K562 (cell line): ENCODE results near the gene SV2C. TPM values are rescaled to one million over a fixed set of nuclear protein-coding genes. Genes with fewer than 3 reads are reported as not detected.

Source experiments
- C11orf30 ChIP-seq: fragments of 450-650 bp; IDR thresholded peaks from 2 replicates; pipeline ENCODE4 v1.6.1; 2016; ENCODE audit warnings: low read depth, mild to moderate bottlenecking
- CLOCK ChIP-seq: fragments of 250-450 bp; sonication (Bioruptor Pico); IDR thresholded peaks from 2 replicates; pipeline ENCODE4 v1.4.0; 2020; ENCODE audit warnings: mild to moderate bottlenecking, moderate library complexity, borderline replicate concordance
- CTBP1 ChIP-seq: fragments of 450-650 bp; IDR thresholded peaks from 2 replicates; pipeline ENCODE4 v1.6.1; 2016; ENCODE audit warnings: borderline replicate concordance
- CTCF ChIP-seq, 3 experiments: IDR thresholded peaks in 2 of 3; conservative IDR thresholded peaks in 1 of 3; 2 replicates each; pipeline ENCODE4 v1.5.1; 2011 to 2012; ENCODE audit warnings: low read length in 3 of 3, mild to moderate bottlenecking in 3 of 3, control low read depth in 2 of 3, improper control_type of control experiment in 1 of 3, inconsistent platforms in 1 of 3, low read depth in 1 of 3, mixed read lengths in 1 of 3, moderate library complexity in 1 of 3; ENCODE audit not compliant: insufficient read depth in 2 of 3
- DEAF1 ChIP-seq: fragments of 450-650 bp; formaldehyde crosslinking; IDR thresholded peaks from 2 replicates; pipeline ENCODE4 v1.4.0; 2020; ENCODE audit warnings: mild to moderate bottlenecking, moderate library complexity
- EP300 ChIP-seq: IDR thresholded peaks from 2 replicates; pipeline ENCODE4 v1.6.1; 2012; ENCODE audit warnings: low read length, improper control_type of control experiment
- MLLT1 ChIP-seq, 2 experiments: fragments of 450-650 bp; IDR thresholded peaks; 2 replicates each; pipeline ENCODE4 v1.6.1; 2016
- NFIX ChIP-seq: fragments of 250-450 bp; sonication (Bioruptor Pico); IDR thresholded peaks from 2 replicates; pipeline ENCODE4 v1.4.0; 2020; ENCODE audit warnings: low read depth, mild to moderate bottlenecking, moderate library complexity
- RBBP5 ChIP-seq: fragments of 200-600 bp; sonication (generic); IDR thresholded peaks from 2 replicates; pipeline ENCODE4 v1.6.1; 2012; ENCODE audit warnings: borderline replicate concordance, mild to moderate bottlenecking, low read length, control low read depth, inconsistent platforms; ENCODE audit not compliant: insufficient read depth, poor library complexity, severe bottlenecking
- SMC3 ChIP-seq: conservative IDR thresholded peaks from 2 replicates; pipeline ENCODE4 v1.6.1; 2011; ENCODE audit warnings: low read depth, low read length, improper control_type of control experiment; ENCODE audit not compliant: insufficient read depth
- TCF3 ChIP-seq: sonication (generic); formaldehyde crosslinking; IDR thresholded peaks from 2 replicates; pipeline ENCODE4 v1.4.0; 2020; ENCODE audit warnings: mild to moderate bottlenecking, missing genetic modification reagents
- TEAD4 ChIP-seq, 2 experiments: sonication (generic) in 1 of 2; formaldehyde crosslinking in 1 of 2; IDR thresholded peaks; 2 replicates each; pipeline versions ENCODE4 v1.6.1 to v1.8.0; 2012 to 2022; ENCODE audit warnings: borderline replicate concordance in 1 of 2, inconsistent platforms in 1 of 2, low read length in 1 of 2, mild to moderate bottlenecking in 1 of 2, missing genetic modification reagents in 1 of 2
- polyA plus RNA-seq, 8 experiments: library from polyadenylated mRNA; depleted of rRNA in 4 of 8; stranded (reverse) in 5 of 8; unstranded in 3 of 8; fragments of >200 nt; fragmentation: Nextera tagmentation in 2 of 8; fragmentation: Illumina TruSeq in 1 of 8; extraction: Ambion mirVana in 2 of 8; extraction: Trizol in 1 of 8; gene quantifications; 2 replicates each; pipeline versions ENCODE4 v1.2.1 to v1.2.3, GENCODE V29; 2011 to 2014; ENCODE audit warnings: inconsistent platforms in 1 of 8, missing spikeins in 1 of 8
- total RNA-seq, 7 experiments: library from RNA; depleted of rRNA in 6 of 7; stranded (reverse); fragments of >200 nt in 6 of 7; fragmentation: Illumina TruSeq in 2 of 7; extraction: Trizol in 2 of 7; gene quantifications; 2 replicates each; pipeline versions ENCODE4 v1.2.1 to v1.2.3, GENCODE V29; 2011 to 2021; ENCODE audit warnings: low replicate concordance in 1 of 7

Gene SV2C
- total and polyA plus RNA-seq, 9 of the 15 experiments (the other 6 are each of a cell fraction or from before 2014, with no cell fraction given), result 0.05 TPM; not detected in 8

GRCh38 chr5:76337953-76338451 is 254.8 kb downstream of the SV2C start (continued):
- peak in 1 of 2 experiments; percentile 87; a peak in 2 of 4 replicates for TF ChIP-seq MLLT1 (IDR thresholded peaks at IDR 0.05)
- TF ChIP-seq TCF3 (CRISPR knock-in tag), result 0 out of 2 replicates have a peak, but pooled peaks have one; percentile 4
- TF ChIP-seq TEAD4 (IDR thresholded peaks at IDR 0.05; ENCODE audit: low read length), result peak; percentile 58
- TF ChIP-seq TEAD4 (CRISPR knock-in tag; IDR thresholded peaks at IDR 0.05; ENCODE audit: borderline replicate concordance), result no peak
- peak; percentile 38; the same call in 1 of the 2 replicates for TF ChIP-seq DEAF1
- 0 out of 2 replicates have a peak, but pooled peaks have one; percentile 5 for TF ChIP-seq C11orf30
- peak; percentile 68 to 72 (median 68) for TF ChIP-seq CTCF (IDR thresholded peaks at IDR 0.05 in 2 of 3, conservative IDR thresholded peaks at IDR 0.05 in 1 of 3; ENCODE audit: insufficient read depth in 2 of 3, low read depth in 1 of 3, low read length in 3 of 3)
- TF ChIP-seq NFIX (CRISPR knock-in tag), result no peak
- TF ChIP-seq RBBP5, result no peak
- TF ChIP-seq SMC3, result peak; percentile 81
- TF ChIP-seq CTBP1, result peak; percentile 29; the same call in 1 of the 2 replicates
- TF ChIP-seq CLOCK, result no peak
- 0 out of 2 replicates have a peak, but pooled peaks have one; percentile 7 for TF ChIP-seq EP300
